Omental fat pad (tissue), 4 donors: Measurements from ENCODE around the gene JPH3. TPM values are rescaled to one million over a fixed set of nuclear protein-coding genes. Genes with fewer than 3 reads are reported as not detected.

ENCODE experiments used
- ATAC-seq: fragments of 150-250 bp; one replicate; pipeline ENCODE4 v1.9.1; 2016; ENCODE audit warnings: mild to moderate bottlenecking, moderate library complexity; ENCODE audit not compliant: low FRiP score
- DNase-seq: peaks from one replicate; pipeline ENCODE4 v3.0.0-alpha.2; 2019; ENCODE audit warnings: low spot score
- CTCF ChIP-seq, 3 donors: fragments of 450-650 bp; IDR thresholded peaks; one replicate each; pipeline ENCODE4 v1.5.1; 2016 to 2017; ENCODE audit warnings: antibody characterized with exemption in 3 of 3, mild to moderate bottlenecking in 3 of 3, moderate library complexity in 2 of 3
- total RNA-seq, 4 donors: library from RNA; depleted of rRNA; stranded (reverse); fragments of >200 nt; gene quantifications; one replicate each; pipeline ENCODE4 v1.1.0, GENCODE V29; 2016

Gene JPH3
- total RNA-seq, 4 donors from 2014 or later, result 0.32 TPM; not detected in 3

GRCh38 chr16:87736008-87736382 lies 133.7 kb downstream of the JPH3 start:
- TF ChIP-seq CTCF (IDR thresholded peaks at IDR 0.05), result no peak
- no peak for ATAC-seq
- DNase-seq, result no peak

GRCh38 chr16:87739801-87740200 lies 137.5 kb downstream of the JPH3 start:
- ATAC-seq, result no peak
- DNase-seq, result no peak
- no peak for TF ChIP-seq CTCF (IDR thresholded peaks at IDR 0.05)

- DNase-seq (no peak), ATAC-seq (no peak)
- TF ChIP-seq CTCF (IDR thresholded peaks at IDR 0.05), result no peak
Measured at GRCh38 chr16:87740441-87740840, 138.1 kb downstream of the JPH3 start.

GRCh38 chr16:87740909-87741424 lies 138.7 kb downstream of the JPH3 start:
- TF ChIP-seq CTCF (IDR thresholded peaks at IDR 0.05), result no peak
- no peak for ATAC-seq
- no peak for DNase-seq

GRCh38 chr16:87741700-87742415 lies 139.6 kb downstream of the JPH3 start:
- DNase-seq (no peak), ATAC-seq (no peak)
- no peak for TF ChIP-seq CTCF (IDR thresholded peaks at IDR 0.05)

GRCh38 chr16:87742781-87743490 lies 140.6 kb downstream of the JPH3 start:
- ATAC-seq, result no peak
- no peak for TF ChIP-seq CTCF (IDR thresholded peaks at IDR 0.05)
- DNase-seq, result no peak
